GM19023 (cell line): Measurements from ENCODE around the gene ERC2.

Experiments used
- ATAC-seq: cut with Tn5 transposase; IDR thresholded peaks from one replicate; pipeline ENCODE4 v1.9.1; 2021; ENCODE audit warnings: mild to moderate bottlenecking, moderate library complexity; ENCODE audit not compliant: unreplicated experiment

ERC2 gene

GRCh38 chr3:55637906-55638638 lies 830.2 kb downstream of the ERC2 start:
- no peak for ATAC-seq

GRCh38 chr3:55636300-55637195 lies 831.7 kb downstream of the ERC2 start:
- no peak for ATAC-seq

- ATAC-seq: no peak
Measured at GRCh38 chr3:55634345-55634744, 833.9 kb downstream of the ERC2 start.

DNA sequence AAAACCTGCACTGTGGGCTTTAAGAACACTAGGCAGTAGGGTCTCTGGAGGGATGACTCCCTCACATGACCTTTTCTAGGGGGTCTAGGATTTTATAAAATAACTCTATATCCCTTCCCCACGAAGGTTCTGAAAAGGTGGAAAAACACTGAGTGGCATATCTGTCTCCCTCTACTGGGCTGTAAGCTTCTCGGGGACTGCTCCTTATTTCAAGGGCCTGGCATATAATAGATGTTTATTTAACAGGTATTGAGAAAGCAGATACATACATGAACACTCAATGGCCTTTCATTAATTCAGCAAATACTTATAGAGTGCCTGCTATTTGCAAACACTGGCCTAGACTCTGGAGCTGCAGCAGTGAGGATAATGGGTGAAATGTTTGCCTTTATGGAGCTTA lies 834.9 kb downstream of the ERC2 start:
- no peak for ATAC-seq

DNA sequence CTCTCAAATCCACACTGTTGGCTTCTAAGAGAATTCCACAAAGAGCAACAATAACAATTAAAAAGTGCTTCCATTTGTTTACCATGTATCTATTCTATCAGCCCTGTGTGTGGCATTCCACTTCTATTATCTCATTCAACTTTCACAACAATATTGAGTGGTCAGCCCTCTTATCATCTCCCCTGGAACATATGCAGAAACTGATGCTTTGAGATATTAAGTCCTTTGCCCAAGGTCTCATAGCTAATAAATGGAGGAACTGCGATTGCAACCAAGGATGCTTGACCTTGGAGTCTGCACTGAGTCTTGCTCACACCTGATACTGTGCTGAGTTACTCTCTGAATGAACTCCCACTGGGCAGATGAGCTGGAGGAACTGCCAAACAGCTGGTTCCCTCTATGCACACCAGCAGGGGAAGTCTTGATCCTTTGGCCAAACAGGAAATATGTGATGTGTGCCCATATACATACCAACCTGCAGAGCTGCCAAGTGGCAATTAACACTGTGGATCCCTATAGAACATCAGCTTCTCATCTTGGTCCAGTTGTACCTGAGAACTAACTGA lies 836.4 kb downstream of the ERC2 start:
- ATAC-seq: no peak

DNA sequence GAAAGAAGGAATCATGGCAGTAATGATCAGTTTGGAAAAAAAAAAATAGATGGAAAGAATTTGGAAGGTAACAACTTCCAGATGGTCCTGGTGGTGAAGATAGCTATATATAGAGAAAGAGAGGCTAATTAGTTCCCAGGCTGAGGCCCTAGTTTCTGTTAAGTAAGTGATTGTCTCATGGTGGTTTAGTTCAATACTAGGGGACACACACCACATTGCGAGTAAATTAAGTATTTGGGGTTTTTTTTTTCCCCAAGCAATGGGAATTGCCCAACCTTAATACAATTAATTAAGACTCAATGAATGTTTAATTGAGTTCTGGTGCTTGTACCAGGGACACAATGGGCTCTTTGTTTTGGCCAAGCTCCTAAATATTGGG lies 837.4 kb downstream of the ERC2 start:
- ATAC-seq: no peak

GRCh38 chr3:55630280-55630920 lies 837.9 kb downstream of the ERC2 start:
- no peak for ATAC-seq

DNA sequence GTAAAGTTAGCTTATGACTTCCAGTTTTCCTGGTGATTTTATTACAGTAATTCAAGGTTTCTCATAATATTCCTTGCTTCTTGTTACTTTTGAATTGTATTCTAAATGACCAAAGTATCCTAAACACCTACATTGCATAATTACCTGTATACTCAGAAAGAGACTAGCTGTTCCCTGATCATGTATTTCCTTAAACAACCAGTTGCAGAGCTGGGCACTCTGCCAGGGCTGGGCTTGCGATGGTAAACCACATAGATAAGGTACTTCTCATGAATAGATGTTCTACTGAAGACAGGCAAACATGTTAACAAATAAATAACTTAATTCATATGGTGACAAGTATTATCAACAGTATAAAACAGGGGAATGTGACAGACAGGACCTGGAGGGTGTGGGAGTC lies 838.8 kb downstream of the ERC2 start:
- ATAC-seq: no peak

DNA sequence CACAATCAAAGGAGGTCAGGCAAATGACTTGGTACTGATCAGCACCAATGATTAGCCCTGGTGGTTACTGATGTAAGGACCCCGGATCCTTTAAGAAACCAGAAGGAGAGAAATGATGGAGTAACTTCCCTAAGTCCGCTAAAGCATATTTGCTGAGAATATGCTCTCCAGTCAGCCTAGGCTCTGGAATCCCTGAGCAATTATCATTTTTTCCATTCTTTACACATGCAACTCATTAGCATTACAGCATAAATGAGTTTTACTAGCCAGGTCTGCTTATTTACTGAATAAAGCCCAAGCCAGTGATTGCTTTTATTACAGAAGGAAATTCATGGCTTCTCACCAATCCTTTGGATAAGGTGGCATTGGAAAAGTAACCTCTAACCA lies 842.0 kb downstream of the ERC2 start:
- no peak for ATAC-seq

DNA sequence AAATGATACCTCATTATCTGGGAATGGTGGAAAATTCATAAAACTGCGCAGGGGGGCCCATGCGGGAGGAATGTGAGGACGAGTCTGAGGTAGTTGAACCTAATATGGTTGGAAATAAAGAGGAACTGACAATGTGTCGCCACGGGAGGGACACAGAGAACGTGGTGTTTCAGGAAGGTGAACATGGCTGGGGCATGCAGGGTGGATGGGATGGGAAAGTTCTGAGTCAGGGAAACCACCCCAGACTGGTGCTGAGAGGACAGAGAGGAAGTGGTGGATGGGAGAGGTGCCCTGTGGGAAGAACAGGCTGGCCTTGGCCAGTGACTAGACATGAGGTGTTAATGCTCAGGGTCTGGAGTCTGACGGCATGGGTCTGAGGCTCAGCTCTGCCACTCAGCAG lies 844.0 kb downstream of the ERC2 start:
- no peak for ATAC-seq

DNA sequence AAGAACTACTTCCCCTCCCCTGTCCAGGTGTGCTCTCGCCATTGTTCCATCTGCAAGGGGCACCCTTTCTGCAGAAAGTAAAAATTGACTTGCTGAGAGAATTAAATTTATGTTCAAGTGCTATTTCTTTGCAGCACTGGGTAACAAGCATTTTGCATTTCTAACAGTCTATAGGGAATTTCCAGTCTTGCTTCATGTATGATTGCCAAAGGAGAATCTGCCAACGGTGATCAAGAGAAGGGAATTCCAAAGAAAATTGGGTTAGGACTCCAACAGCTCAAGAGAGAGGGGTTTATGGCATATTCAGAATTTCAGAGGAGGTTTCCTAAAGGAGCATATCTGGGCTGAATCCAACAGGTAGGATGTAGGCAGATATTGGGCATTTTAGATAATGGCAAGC lies 844.5 kb downstream of the ERC2 start:
- no peak for ATAC-seq

- no peak for ATAC-seq
Measured at GRCh38 chr3:55622733-55623132, 845.5 kb downstream of the ERC2 start.

GRCh38 chr3:55622116-55622515 lies 846.2 kb downstream of the ERC2 start:
- ATAC-seq: no peak

GRCh38 chr3:55621648-55622047 lies 846.6 kb downstream of the ERC2 start:
- no peak for ATAC-seq

GRCh38 chr3:55621026-55621422 lies 847.2 kb downstream of the ERC2 start:
- ATAC-seq: no peak

DNA sequence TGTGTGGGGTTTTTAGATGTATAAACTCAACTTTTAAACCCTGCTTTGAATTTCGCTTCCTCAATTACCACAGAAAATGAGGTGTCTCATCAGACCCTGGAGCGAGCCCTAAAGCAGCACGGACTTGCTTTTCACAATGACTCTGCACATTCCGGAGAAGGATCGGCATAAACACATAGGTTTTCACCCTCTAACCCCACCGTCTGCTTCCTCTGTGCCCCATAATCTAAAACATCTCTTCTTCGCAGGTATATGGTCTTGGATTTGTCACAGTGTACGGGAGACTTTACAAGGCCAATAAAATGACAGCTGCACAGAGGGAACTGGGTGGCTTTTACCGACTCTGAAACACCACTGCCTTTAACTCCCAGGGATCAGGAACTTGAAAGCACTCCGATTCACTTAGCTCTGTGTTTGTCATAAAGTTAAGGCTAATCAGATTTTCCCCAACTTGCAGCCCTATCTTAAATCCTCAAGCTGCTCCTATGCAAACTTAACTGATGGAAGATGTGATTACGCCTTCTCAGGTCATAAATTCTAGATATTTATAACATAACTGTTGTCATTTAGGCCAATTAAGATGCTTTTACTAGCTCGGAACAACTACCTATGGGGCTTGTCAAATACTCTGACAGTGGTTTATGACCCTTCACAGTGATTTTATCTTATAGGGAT lies 847.8 kb downstream of the ERC2 start:
- no peak for ATAC-seq

DNA sequence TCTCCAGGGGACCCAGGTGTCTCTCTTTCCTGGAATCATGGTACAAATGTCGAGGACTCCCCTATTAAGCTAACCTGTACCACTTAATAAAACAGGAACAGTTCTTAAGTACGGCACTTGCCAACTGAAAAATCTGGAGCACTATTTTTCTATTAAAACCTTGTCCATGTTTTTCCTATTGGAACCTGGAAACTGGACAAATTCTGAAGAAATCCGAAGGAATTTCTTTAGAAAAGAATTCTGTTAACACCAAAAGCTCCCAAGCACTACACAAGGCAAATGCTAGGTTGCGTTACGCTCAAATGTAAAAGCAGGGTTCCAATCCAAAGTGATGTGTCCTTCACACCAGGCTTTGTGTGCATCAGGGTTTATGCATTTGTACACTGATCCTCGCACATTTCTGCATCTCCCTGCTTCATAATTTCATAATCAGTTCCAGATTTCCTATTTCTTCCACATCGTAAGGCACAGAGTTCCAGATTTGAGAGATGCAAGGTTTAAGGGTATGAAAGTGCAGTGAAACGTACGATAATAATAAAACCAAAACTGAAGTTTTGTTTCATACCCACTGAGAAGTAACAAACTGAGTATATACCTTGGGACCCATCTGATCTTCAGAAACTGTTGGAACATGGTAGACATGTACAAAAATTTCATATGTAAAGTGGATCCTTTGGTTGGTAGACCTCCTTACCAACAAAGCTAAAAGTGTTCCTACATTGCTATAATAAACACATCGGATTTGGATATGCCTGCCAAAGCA lies 849.0 kb downstream of the ERC2 start:
- no peak for ATAC-seq

DNA sequence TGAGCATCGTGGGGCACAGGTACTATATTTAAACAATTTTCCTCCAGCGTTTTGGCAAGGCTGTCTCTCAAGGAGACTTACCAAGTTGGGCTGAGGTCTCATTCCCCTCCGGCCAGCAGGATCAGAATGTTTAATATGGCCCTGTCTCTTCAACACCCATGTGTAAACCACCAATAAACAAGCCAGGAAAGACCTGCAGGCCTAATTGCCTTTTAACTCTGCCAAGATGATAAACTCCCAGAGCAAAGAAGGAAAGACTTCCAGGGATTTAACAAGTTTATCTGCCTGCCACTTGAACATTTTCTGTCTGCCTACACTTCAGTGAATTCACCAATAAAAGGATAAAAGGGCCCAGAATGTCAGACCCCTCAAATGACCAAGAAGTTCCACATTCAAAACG lies 850.9 kb downstream of the ERC2 start:
- ATAC-seq: no peak

DNA sequence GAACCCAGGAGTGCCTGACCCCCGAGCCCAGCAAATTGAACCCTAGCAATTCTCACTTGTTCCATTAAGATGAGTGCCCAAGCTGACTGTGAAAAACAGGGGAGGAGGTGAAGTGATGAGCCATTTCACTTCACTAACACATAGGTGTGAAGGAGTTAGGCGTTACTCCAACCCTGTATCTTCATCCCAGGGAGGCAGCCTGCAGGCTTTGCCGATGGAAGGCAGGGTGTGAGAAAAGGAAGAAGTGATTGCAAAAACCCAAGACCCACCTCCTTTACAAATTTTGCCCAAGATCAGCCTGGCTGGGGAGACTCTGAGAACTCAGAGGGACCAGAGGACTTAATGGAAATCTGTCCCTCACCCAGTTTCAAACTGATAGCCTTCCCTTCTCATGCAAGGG lies 851.5 kb downstream of the ERC2 start:
- ATAC-seq: no peak

DNA sequence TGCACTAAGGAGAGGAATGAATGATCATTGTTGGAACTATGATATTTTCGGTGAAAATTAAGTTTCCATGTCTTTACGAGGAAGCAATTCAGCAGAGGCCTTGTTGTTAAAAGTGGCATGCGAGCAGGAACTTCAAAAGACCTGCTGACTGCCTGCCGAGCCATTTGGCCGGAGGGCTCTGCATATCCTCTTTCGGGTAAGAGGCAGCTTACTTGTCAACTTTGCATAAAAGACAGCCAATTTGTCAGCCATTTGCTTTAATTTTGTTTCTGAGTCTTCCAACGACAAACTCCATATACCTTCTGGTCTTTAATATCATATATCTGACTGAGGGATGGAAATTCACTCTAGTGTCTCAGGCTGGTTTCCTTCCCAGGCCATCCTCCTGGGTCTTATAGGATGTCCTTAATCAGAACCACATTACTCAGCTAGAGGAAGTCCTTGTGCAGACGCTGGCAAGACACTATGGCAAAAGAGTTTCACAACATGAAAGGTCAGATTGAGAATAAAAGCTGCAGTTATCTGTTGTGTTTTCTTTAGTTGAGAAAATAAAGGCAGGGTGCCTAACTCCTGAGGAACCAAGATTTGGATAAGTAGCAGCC lies 852.5 kb downstream of the ERC2 start:
- no peak for ATAC-seq
